HEK293T (cell line): ENCODE results near the gene BAHCC1.
A peak's percentile ranks its signal among the peaks of the same experiment; 100 is the strongest.

Experiments used
- CTCF ChIA-PET: fragments of 350-600 bp; formaldehyde crosslinking; extraction: SDS; loops from one replicate; lab custom pipeline; 2021; ENCODE audit warnings: antibody characterized with exemption, inconsistent platforms; lab: Yijun Ruan, JAX
- POLR2A ChIA-PET: fragments of 350-600 bp; formaldehyde crosslinking; extraction: SDS; loops from one replicate; lab custom pipeline; 2020; ENCODE audit warnings: antibody characterized with exemption, inconsistent platforms; lab: Yijun Ruan, JAX
- DNase-seq: peaks from one replicate; pipeline ENCODE4 v3.0.0; 2012; ENCODE audit warnings: mixed read lengths; ENCODE audit errors: extremely low spot score
- ARNT ChIP-seq: fragments of 450-650 bp; IDR thresholded peaks from 2 replicates; pipeline ENCODE4 v1.6.1; 2017; ENCODE audit warnings: mild to moderate bottlenecking
- BHLHE40 ChIP-seq: fragments of 450-650 bp; IDR thresholded peaks from 2 replicates; pipeline ENCODE4 v1.6.1; 2016; ENCODE audit warnings: mild to moderate bottlenecking, moderate library complexity, borderline replicate concordance
- CTBP1 ChIP-seq: fragments of 450-650 bp; IDR thresholded peaks from 2 replicates; pipeline ENCODE4 v1.6.1; 2016; ENCODE audit warnings: borderline replicate concordance
- ELF4 ChIP-seq: fragments of 450-650 bp; IDR thresholded peaks from 2 replicates; pipeline ENCODE4 v1.6.1; 2017; ENCODE audit warnings: antibody characterized with exemption
- FOXA1 ChIP-seq: fragments of 450-650 bp; IDR thresholded peaks from 2 replicates; pipeline ENCODE4 v1.6.1; 2016; ENCODE audit warnings: mild to moderate bottlenecking
- FOXK2 ChIP-seq: fragments of 450-650 bp; IDR thresholded peaks from 2 replicates; pipeline ENCODE4 v1.6.1; 2016; ENCODE audit warnings: mild to moderate bottlenecking
- FOXM1 ChIP-seq: fragments of 450-650 bp; IDR thresholded peaks from 2 replicates; pipeline ENCODE4 v1.6.1; 2017; ENCODE audit warnings: mild to moderate bottlenecking, borderline replicate concordance
- HDGF ChIP-seq: fragments of 450-650 bp; IDR thresholded peaks from 2 replicates; pipeline ENCODE4 v1.6.1; 2017; ENCODE audit warnings: antibody characterized with exemption, borderline replicate concordance
- L3MBTL2 ChIP-seq: fragments of 450-650 bp; conservative IDR thresholded peaks from 2 replicates; pipeline ENCODE4 v1.6.1; 2016; ENCODE audit warnings: mild to moderate bottlenecking
- NFRKB ChIP-seq: fragments of 450-650 bp; IDR thresholded peaks from 2 replicates; pipeline ENCODE4 v1.6.1; 2016; ENCODE audit warnings: mild to moderate bottlenecking, moderate library complexity
- PKNOX1 ChIP-seq: fragments of 450-650 bp; IDR thresholded peaks from 2 replicates; pipeline ENCODE4 v1.6.1; 2016
- SP1 ChIP-seq: fragments of 450-650 bp; IDR thresholded peaks from 2 replicates; pipeline ENCODE4 v1.6.1; 2017
- SUZ12 ChIP-seq: fragments of 450-650 bp; IDR thresholded peaks from 2 replicates; pipeline ENCODE4 v1.6.1; 2016; ENCODE audit warnings: mild to moderate bottlenecking
- TARDBP ChIP-seq: fragments of 450-650 bp; IDR thresholded peaks from 2 replicates; pipeline ENCODE4 v1.6.1; 2016
- ZNF384 ChIP-seq: fragments of 450-650 bp; IDR thresholded peaks from 2 replicates; pipeline ENCODE4 v1.6.1; 2016

Gene BAHCC1

GRCh38 chr17:81398832-81399411, 3.7 kb downstream of the BAHCC1 start:
- TF ChIP-seq ARNT, result no peak
- TF ChIP-seq ELF4, result no peak
- TF ChIP-seq ZNF384, result peak; percentile 88
- peak; percentile 79 for TF ChIP-seq TARDBP
- no peak for TF ChIP-seq SP1
- TF ChIP-seq PKNOX1, result no peak
- TF ChIP-seq SUZ12, result no peak
- TF ChIP-seq L3MBTL2, result peak; percentile 42; the same call in 1 of the 2 replicates
- TF ChIP-seq CTBP1, result peak; percentile 52; the same call in 1 of the 2 replicates
- no peak for DNase-seq
- ChIA-PET CTCF (interaction anchor here (1.0 to 2.8 kb wide), 2 partner anchors 86 to 116 kb away, joined by 3 to 22 read pairs; no protein-coding TSS in a partner anchor), POLR2A (interaction anchor here (0.7 to 2.8 kb wide), 6 partner anchors 20 to 112 kb away, joined by 3 to 13 read pairs (median 4); no protein-coding TSS in a partner anchor)

GRCh38 chr17:81399481-81400153, 4.4 kb downstream of the BAHCC1 start:
- 0 out of 2 replicates have a peak, but pooled peaks have one; percentile 15 for TF ChIP-seq FOXM1
- no peak for TF ChIP-seq FOXK2
- DNase-seq, result no peak
- ChIA-PET POLR2A (interaction anchor here (0.7 to 1.0 kb wide), 4 partner anchors 63 to 111 kb away, joined by 3 read pairs; no protein-coding TSS in a partner anchor), CTCF (interaction anchor here (0.6 to 1.0 kb wide), 2 partner anchors 108 to 116 kb away, joined by 3 read pairs; no protein-coding TSS in a partner anchor)

GRCh38 chr17:81400154-81400977, 5.1 kb downstream of the BAHCC1 start:
- DNase-seq, result no peak
- POLR2A ChIA-PET, result interaction anchor here (1.0 kb wide), 1 partner anchor 104 kb away, joined by 3 read pairs; no protein-coding TSS in a partner anchor
- CTCF ChIA-PET, result interaction anchor here (1.4 kb wide), 1 partner anchor 84 kb away, joined by 5 read pairs; no protein-coding TSS in a partner anchor
- TF ChIP-seq FOXA1 (no peak), ELF4 (no peak), NFRKB (no peak), SP1 (no peak), PKNOX1 (no peak), L3MBTL2 (peak; percentile 52)

- ChIA-PET POLR2A (no interaction called here), CTCF (interaction anchor here (1.4 to 2.2 kb wide), 4 partner anchors 9 to 109 kb away, joined by 5 to 6 read pairs (median 6); no protein-coding TSS in a partner anchor)
- TF ChIP-seq NFRKB (no peak), PKNOX1 (no peak), ZNF384 (no peak), CTBP1 (no peak), HDGF (no peak), FOXM1 (no peak), SUZ12 (no peak), TARDBP (no peak), L3MBTL2 (no peak), BHLHE40 (no peak), SP1 (no peak), FOXK2 (no peak), FOXA1 (no peak)
- no peak for DNase-seq
Measured at GRCh38 chr17:81400996-81401722, 5.9 kb downstream of the BAHCC1 start.

- POLR2A ChIA-PET, result interaction anchor here (0.5 kb wide), 1 partner anchor 127 kb away, joined by 3 read pairs; no protein-coding TSS in a partner anchor
- peak; percentile 42 for DNase-seq
- CTCF ChIA-PET, result interaction anchor here (1.4 to 2.2 kb wide), 4 partner anchors 9 to 110 kb away, joined by 5 to 6 read pairs (median 6); no protein-coding TSS in a partner anchor
- TF ChIP-seq HDGF, result peak; percentile 85; the same call in 1 of the 2 replicates
- TF ChIP-seq SUZ12, result no peak
- TF ChIP-seq SP1, result no peak
- TF ChIP-seq L3MBTL2, result 0 out of 2 replicates have a peak, but pooled peaks have one; percentile 24
- TF ChIP-seq ARNT, result no peak
Measured at GRCh38 chr17:81401723-81402529, 6.7 kb downstream of the BAHCC1 start.
